Transverse colon (tissue), 4 donors: ENCODE measurements around the gene TEAD3. TPM values are rescaled to one million over a fixed set of nuclear protein-coding genes. Genes with fewer than 3 reads are reported as not detected.

Experiments
- DNase-seq: peaks from one replicate; pipeline ENCODE4 v3.0.0-alpha.2; 2019
- H3K27ac ChIP-seq, 4 donors: fragments of 200-600 bp; sonication (generic); 2 replicates each; pipeline ENCODE4 v1.5.1; 2016 to 2018; ENCODE audit warnings: inconsistent platforms in 4 of 4
- H3K27me3 ChIP-seq: fragments of 200-600 bp; sonication (generic); 2 replicates; pipeline ENCODE4 v1.5.1; 2017; ENCODE audit warnings: inconsistent platforms
- H3K36me3 ChIP-seq, 4 donors: fragments of 200-600 bp; sonication (generic); 2 replicates each; pipeline ENCODE4 v1.5.1; 2017 to 2019; ENCODE audit warnings: inconsistent platforms in 4 of 4
- H3K4me1 ChIP-seq, 4 donors: fragments of 200-600 bp; sonication (generic); 2 replicates each; pipeline ENCODE4 v1.5.1; 2017 to 2020; ENCODE audit warnings: inconsistent platforms in 4 of 4
- H3K4me3 ChIP-seq, 4 donors: fragments of 200-600 bp; sonication (generic); 1 replicate in 1 of 4; 2 replicates in 3 of 4; pipeline versions ENCODE4 v1.5.1 to v1.6.1; 2017 to 2019; ENCODE audit warnings: inconsistent platforms in 4 of 4
- H3K9me3 ChIP-seq, 2 donors: fragments of 200-600 bp; sonication (generic); 2 replicates each; pipeline ENCODE4 v1.5.1; 2017 to 2019; ENCODE audit warnings: inconsistent platforms in 2 of 2
- EP300 ChIP-seq: sonication (generic); formaldehyde crosslinking; IDR thresholded peaks from one replicate; pipeline ENCODE4 v1.6.1; 2017; ENCODE audit warnings: antibody characterized with exemption, low read depth
- POLR2A ChIP-seq: fragments of 450-650 bp; IDR thresholded peaks from one replicate; pipeline ENCODE4 v1.6.1; 2016; ENCODE audit warnings: antibody characterized with exemption, mild to moderate bottlenecking, moderate library complexity
- POLR2AphosphoS5 ChIP-seq, 3 donors: sonication (generic); formaldehyde crosslinking; IDR thresholded peaks; one replicate each; pipeline ENCODE4 v1.6.1; 2016; ENCODE audit warnings: antibody characterized with exemption in 3 of 3
- WGBS, 2 donors: methylation state at CpG; one replicate each; pipeline ENCODE4 v1.1.5; 2018; ENCODE audit warnings: low coverage in 1 of 2; 5-methylcytosine and 5-hydroxymethylcytosine counted together
- in situ Hi-C, 4 donors: fragments of 200-750 bp; cut with MboI; loops; one replicate each; pipeline versions ENCODE4 v1.15.0 to v1.15.1; 2017; ENCODE audit warnings: low sequenced_read_pairs in 3 of 4, low pct_ligation_motif_present in 1 of 4, low pct_unique_long_range_greater_than_20kb in 1 of 4
- intact Hi-C: fragments of 100-400 bp; cut with DNase I; formaldehyde crosslinking; loops from one replicate; pipeline ENCODE4 v1.15.1; 2023; ENCODE audit warnings: low total_unique reads
- total RNA-seq, 4 donors: library from RNA; depleted of rRNA; stranded (reverse); fragments of >200 nt; gene quantifications; one replicate each; pipeline ENCODE4 v1.1.0, GENCODE V29; 2016
- TF ChIP-seq, protein P1 (sequence below), 5 experiments: fragments of 200-600 bp in 3 of 5; fragments of 450-650 bp in 2 of 5; sonication (generic) in 3 of 5; IDR thresholded peaks; 1 replicate in 2 of 5; 2 replicates in 3 of 5; pipeline ENCODE4 v1.5.1; 2016 to 2017; ENCODE audit warnings: antibody characterized with exemption in 5 of 5, inconsistent platforms in 3 of 5, mild to moderate bottlenecking in 2 of 5, moderate library complexity in 1 of 5

The TEAD3 gene
- total RNA-seq, 4 donors from 2014 or later = 23.0 to 67.7 (median 25.3) TPM

DNA sequence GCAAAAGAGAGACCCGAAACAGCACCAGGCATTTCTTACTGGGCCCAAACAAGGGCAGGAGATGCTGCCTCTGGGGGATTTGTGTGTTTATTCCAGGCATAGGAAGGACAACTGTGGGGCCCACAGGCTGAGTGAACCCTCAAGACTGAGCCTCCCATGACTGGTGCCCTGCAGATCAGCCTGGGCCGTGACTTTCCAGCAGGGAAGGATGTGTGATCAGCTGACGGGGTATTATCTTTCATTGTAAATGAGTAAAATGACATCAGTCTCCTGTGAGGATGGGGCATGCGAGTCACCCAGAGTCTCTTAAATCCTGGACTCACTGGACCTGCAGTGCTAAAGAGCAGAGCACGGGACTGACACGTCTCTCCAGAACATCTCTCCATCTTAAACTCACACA, 3.9 kb upstream of the TEAD3 start:
- Histone ChIP-seq H3K4me1 (peaks cover 0 to 14% (median 12%) of the 10 kb centered on the region in 4 donors), H3K36me3 (no peaks in the 10 kb centered on the region), H3K4me3 (no peak overlapping the region), H3K27me3 (peaks cover 19% of the 10 kb centered on the region), H3K27ac (no peak overlapping the region), H3K9me3 (no peaks in the 10 kb centered on the region)
- 77% methylated on average over 6 of the region's 6 CpGs; no CpG with 5 or more reads in 1 of the 2 donors for WGBS, 2 donors
- in situ Hi-C loops (no loop called here), intact Hi-C loops (no loop called here)
- TF ChIP-seq POLR2AphosphoS5 (IDR thresholded peaks at IDR 0.05) (no peak), EP300 (no peak), POLR2A (no peak)
- TF ChIP-seq, protein P1, sequence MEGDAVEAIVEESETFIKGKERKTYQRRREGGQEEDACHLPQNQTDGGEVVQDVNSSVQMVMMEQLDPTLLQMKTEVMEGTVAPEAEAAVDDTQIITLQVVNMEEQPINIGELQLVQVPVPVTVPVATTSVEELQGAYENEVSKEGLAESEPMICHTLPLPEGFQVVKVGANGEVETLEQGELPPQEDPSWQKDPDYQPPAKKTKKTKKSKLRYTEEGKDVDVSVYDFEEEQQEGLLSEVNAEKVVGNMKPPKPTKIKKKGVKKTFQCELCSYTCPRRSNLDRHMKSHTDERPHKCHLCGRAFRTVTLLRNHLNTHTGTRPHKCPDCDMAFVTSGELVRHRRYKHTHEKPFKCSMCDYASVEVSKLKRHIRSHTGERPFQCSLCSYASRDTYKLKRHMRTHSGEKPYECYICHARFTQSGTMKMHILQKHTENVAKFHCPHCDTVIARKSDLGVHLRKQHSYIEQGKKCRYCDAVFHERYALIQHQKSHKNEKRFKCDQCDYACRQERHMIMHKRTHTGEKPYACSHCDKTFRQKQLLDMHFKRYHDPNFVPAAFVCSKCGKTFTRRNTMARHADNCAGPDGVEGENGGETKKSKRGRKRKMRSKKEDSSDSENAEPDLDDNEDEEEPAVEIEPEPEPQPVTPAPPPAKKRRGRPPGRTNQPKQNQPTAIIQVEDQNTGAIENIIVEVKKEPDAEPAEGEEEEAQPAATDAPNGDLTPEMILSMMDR (IDR thresholded peaks at IDR 0.05) = no peak
- no peak for DNase-seq

DNA sequence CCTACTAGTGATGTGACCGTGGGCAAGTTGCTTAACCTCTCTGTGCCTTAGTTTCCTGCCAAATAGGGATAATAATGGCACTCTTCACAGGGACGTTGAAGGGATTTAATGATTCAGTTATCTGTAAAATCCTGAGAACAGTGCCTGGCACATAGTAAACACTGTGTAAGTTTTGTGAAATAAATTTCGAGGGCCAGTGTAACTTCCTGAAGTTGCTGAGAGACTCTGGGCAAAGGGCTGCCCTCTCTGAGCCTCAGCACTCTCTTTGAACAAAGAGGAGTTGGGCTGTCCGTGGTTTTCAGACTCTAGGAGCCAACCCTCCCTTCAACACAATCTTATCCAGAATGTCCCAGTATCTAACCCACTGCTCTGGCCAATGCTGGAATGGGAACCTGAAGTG, 2.5 kb upstream of the TEAD3 start:
- TF ChIP-seq EP300 (no peak), POLR2A (no peak), POLR2AphosphoS5 (IDR thresholded peaks at IDR 0.05) (no peak)
- TF ChIP-seq, protein P1 (IDR thresholded peaks at IDR 0.05) = no peak
- no peak for DNase-seq
- WGBS, 2 donors = 67 to 70% methylated on average over 3 to 4 of the region's 4 CpGs
- Histone ChIP-seq H3K27me3 (peaks cover 19% of the 10 kb centered on the region), H3K36me3 (no peaks in the 10 kb centered on the region), H3K27ac (peak overlapping the region in 1 of 4 donors; percentile 99), H3K4me1 (peaks cover 3 to 28% (median 25%) of the 10 kb centered on the region in 4 donors), H3K4me3 (no peak overlapping the region), H3K9me3 (no peaks in the 10 kb centered on the region)
- intact Hi-C loops (no loop called here), in situ Hi-C loops (no loop called here)

GRCh38 chr6:35498422-35499067, 1.7 kb upstream of the TEAD3 start:
- peak overlapping the region; percentile 23 to 95 (median 78) for H3K4me3 ChIP-seq
- WGBS, 2 donors = 52 to 100% methylated on average over 2 to 14 of the region's 14 CpGs
- TF ChIP-seq POLR2A = no peak
- no peak for TF ChIP-seq POLR2AphosphoS5 (IDR thresholded peaks at IDR 0.05)
- TF ChIP-seq, protein P1 (IDR thresholded peaks at IDR 0.05) = no peak
- no peak for TF ChIP-seq EP300
- H3K27me3 ChIP-seq = peaks cover 14% of the 10 kb centered on the region
- intact Hi-C loops (no loop called here), in situ Hi-C loops (no loop called here)
- peaks cover 3 to 36% (median 30%) of the 10 kb centered on the region in 4 donors for H3K4me1 ChIP-seq
- H3K9me3 ChIP-seq = no peaks in the 10 kb centered on the region
- no peak for DNase-seq
- H3K36me3 ChIP-seq = no peaks in the 10 kb centered on the region
- H3K27ac ChIP-seq = peak overlapping the region; percentile 94 to 99 (median 98)

DNA sequence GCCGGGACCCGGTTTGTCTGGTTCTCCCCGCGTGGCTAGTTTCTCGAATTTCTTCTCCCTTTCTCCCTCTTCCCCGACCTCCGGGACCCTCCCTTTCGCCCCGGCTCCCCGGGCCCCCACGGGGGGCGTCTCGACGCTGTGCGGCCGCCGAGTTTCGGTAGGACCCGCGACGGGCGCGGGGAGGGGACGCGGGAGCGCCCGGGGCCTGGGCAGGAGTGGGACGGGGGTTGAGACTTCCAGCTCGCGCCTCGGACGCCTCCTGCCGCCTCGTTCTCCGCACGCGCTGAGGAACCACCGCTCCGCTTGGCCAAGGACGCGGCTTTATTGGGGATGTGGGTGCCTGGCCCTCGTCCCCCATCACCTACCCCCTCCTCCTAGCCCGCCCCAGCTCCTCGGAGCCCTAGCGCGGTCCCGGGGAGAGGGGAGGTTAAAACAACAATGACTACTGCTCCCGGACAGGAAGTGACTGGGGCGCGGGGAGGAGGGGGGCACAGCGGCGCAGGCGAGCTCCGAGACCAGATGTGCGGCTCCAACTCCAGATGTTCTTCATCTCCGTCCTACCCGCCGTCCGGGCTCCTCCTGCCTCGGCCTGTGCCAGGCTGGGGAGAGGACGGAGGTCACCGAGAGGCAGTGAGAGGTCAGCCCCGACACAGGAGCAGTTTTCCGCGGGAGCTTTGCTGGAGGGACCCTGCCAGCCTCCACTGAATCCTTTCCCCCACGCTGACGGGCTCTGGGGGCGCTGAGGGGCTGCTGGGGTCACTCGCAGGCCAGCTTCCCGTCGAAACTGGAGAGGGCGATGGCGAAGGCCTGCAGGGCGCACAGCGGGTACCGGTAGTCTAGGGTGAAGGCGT, 917 bp upstream of the TEAD3 start:
- H3K27me3 ChIP-seq = peaks cover 11% of the 10 kb centered on the region
- intact Hi-C loops = loop anchor here (1.0 kb wide), 1 partner anchor 155 kb away; the partner anchor contains the start of gene PPARD

More for the DNA sequence above, 917 bp upstream of the TEAD3 start:
- in situ Hi-C loops = no loop called here
- 6% methylated on average over 45 of the region's 77 CpGs; no CpG with 5 or more reads in 1 of the 2 donors for WGBS, 2 donors
- Histone ChIP-seq H3K4me1 (peaks cover 3 to 42% (median 33%) of the 10 kb centered on the region in 4 donors), H3K4me3 (peak overlapping the region; percentile 23 to 95 (median 78)), H3K9me3 (no peaks in the 10 kb centered on the region), H3K27ac (peak overlapping the region; percentile 94 to 99 (median 98)), H3K36me3 (no peaks in the 10 kb centered on the region)
- no peak for TF ChIP-seq POLR2A
- TF ChIP-seq, protein P1 (IDR thresholded peaks at IDR 0.05) = no peak
- no peak for TF ChIP-seq EP300
- peak; percentile 43 to 76 (median 58) for TF ChIP-seq POLR2AphosphoS5 (IDR thresholded peaks at IDR 0.05)
- DNase-seq = peak; percentile 69
